ENCODE data around the gene SLC46A1. TPM values are rescaled to one million over a fixed set of nuclear protein-coding genes. Genes with fewer than 3 reads are reported as not detected.
"Not testable (repeated sequence)": the region's sequence is repeated elsewhere in the genome, so short reads cannot be mapped to it uniquely, and the experiment has no call there.

The SLC46A1 gene
- polyA plus RNA-seq, 1 donor from 2014 or later, result 12.3 TPM

- Histone ChIP-seq H3K79me2 (replicated peaks; ENCODE audit: insufficient read depth, low read length) (no peaks in the 10 kb centered on the region), H3K9ac (ENCODE audit: low read length) (no peak overlapping the region), H3K9me3 (ENCODE audit: low read length) (no peaks in the 10 kb centered on the region), H3K4me3 (ENCODE audit: low read length) (no peak overlapping the region), H3K36me3 (ENCODE audit: insufficient read depth, low read length) (no peaks in the 10 kb centered on the region), H4K20me1 (ENCODE audit: insufficient read depth) (no peaks in the 10 kb centered on the region), H3K27me3 (ENCODE audit: insufficient read depth, low read depth, low read length) (no peaks in the 10 kb centered on the region), H3K9me2 (ENCODE audit: insufficient read depth, low read length) (no peaks in the 10 kb centered on the region), H3K4me2 (ENCODE audit: low read length) (no peak overlapping the region), H3F3A (ENCODE audit: insufficient read depth, low read length, poor library complexity, severe bottlenecking) (no peaks in the 10 kb centered on the region), H2AFZ (ENCODE audit: low read depth, low read length) (no peak overlapping the region), H3K27ac (ENCODE audit: low read length) (no peak overlapping the region)
- TF ChIP-seq POLR2AphosphoS5 (IDR thresholded peaks at IDR 0.05), result no peak
- no peak for TF ChIP-seq SMC3 (conservative IDR thresholded peaks at IDR 0.05; ENCODE audit: poor library complexity)
- TF ChIP-seq TAF1 (IDR thresholded peaks at IDR 0.05; ENCODE audit: low read depth), result no peak
- TF ChIP-seq RAD21 (conservative IDR thresholded peaks at IDR 0.05), result no peak
- no peak for TF ChIP-seq EP300 (conservative IDR thresholded peaks at IDR 0.05; ENCODE audit: poor library complexity, severe bottlenecking)
- no peak for TF ChIP-seq CTCF (IDR thresholded peaks at IDR 0.05; ENCODE audit: poor library complexity, severe bottlenecking)
- TF ChIP-seq REST (IDR thresholded peaks at IDR 0.05; ENCODE audit: borderline replicate concordance), result no peak
- no peak for TF ChIP-seq MXI1 (conservative IDR thresholded peaks at IDR 0.05; ENCODE audit: poor library complexity, severe bottlenecking)
- no peak for TF ChIP-seq EZH2 (IDR thresholded peaks at IDR 0.05; ENCODE audit: borderline replicate concordance, insufficient read depth, low read length, poor library complexity, severe bottlenecking)
Observed at GRCh38 chr17:28443901-28444638, 38.1 kb upstream of the SLC46A1 start.

GRCh38 chr17:28434326-28434725 lies 28.3 kb upstream of the SLC46A1 start:
- H3K9ac ChIP-seq (ENCODE audit: low read length); H3K9me2 ChIP-seq (ENCODE audit: insufficient read depth, low read length); H3K36me3 ChIP-seq (ENCODE audit: insufficient read depth, low read length); H3K4me3 ChIP-seq (ENCODE audit: low read length); H3K4me2 ChIP-seq (ENCODE audit: low read length); H2AFZ ChIP-seq (ENCODE audit: low read depth, low read length); H3K27me3 ChIP-seq (ENCODE audit: insufficient read depth, low read depth, low read length); H4K20me1 ChIP-seq (ENCODE audit: insufficient read depth); H3F3A ChIP-seq (ENCODE audit: insufficient read depth, low read length, poor library complexity, severe bottlenecking); H3K79me2 ChIP-seq (replicated peaks; ENCODE audit: insufficient read depth, low read length); H3K27ac ChIP-seq (ENCODE audit: low read length); H3K9me3 ChIP-seq (ENCODE audit: low read length): not testable (repeated sequence)
